Measurements from ENCODE around the gene LIN37.
"Not testable (repeated sequence)": the region's sequence is repeated elsewhere in the genome, so short reads cannot be mapped to it uniquely, and the experiment has no call there.

LIN37 gene

GRCh38 chr19:35792312-35792711 lies 43.9 kb downstream of the LIN37 start:
- DNase-seq, result no peak

DNA sequence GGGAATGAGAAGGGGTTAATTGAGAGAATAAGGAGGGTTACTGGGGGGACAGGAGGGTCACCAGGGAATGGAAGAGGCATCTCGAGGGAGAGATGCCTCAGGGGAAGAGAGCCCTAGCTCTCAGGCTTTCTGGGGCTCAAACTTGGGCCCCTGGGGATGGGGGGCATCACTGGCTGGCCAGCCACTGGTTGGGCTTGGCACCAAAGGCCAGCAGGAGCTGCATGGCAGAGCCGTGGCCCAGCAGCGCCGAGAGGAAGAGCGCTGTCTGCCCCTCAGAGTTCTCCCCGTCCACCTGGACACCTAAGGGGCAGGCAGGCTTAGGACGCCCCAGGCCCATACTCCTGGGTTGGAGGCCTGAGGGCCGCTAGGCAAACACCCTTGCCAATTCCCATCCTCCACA lies 44.5 kb downstream of the LIN37 start:
- DNase-seq, result no peak

DNA sequence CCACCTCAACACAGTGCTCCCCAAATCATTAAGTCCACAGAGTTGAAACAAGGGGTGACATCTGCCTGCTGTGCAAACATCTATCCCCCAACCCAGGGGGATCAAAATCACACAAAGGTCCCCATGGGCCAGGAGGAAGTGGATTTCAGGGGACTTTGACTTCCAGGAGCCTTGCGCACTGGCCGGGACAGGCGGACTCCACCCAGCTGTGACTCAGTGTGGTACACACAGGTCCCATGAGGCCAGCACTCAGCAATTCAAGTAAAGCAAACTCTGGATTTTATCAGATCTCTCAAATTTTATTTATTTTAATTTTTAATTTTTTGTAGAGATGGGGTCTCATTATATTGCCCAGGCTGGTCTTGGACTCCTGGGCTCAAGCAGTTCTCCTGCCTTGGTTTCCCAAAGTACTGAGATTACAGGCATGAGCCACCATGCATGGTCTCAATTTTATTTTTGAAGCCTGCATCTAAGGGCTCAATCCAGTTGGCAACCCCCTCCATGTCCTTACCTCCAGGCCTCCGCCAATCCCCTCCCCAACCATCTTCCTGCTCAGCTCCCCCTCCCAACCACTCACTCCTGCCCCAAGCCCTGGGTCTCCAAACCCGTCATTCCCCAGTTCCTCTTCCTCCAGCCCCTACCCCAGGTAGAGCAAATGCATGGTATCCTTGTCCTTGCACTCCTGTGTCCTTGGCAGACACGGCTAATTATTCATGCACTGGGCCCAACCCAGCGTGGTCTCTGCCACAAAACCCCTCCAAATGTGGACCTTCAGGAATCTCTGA lies 45.2 kb downstream of the LIN37 start:
- DNase-seq, result peak in 2 of 3 donors; percentile 8 to 33

- not testable (repeated sequence) for DNase-seq
Observed at GRCh38 chr19:35795564-35795963, 47.2 kb downstream of the LIN37 start.

DNA sequence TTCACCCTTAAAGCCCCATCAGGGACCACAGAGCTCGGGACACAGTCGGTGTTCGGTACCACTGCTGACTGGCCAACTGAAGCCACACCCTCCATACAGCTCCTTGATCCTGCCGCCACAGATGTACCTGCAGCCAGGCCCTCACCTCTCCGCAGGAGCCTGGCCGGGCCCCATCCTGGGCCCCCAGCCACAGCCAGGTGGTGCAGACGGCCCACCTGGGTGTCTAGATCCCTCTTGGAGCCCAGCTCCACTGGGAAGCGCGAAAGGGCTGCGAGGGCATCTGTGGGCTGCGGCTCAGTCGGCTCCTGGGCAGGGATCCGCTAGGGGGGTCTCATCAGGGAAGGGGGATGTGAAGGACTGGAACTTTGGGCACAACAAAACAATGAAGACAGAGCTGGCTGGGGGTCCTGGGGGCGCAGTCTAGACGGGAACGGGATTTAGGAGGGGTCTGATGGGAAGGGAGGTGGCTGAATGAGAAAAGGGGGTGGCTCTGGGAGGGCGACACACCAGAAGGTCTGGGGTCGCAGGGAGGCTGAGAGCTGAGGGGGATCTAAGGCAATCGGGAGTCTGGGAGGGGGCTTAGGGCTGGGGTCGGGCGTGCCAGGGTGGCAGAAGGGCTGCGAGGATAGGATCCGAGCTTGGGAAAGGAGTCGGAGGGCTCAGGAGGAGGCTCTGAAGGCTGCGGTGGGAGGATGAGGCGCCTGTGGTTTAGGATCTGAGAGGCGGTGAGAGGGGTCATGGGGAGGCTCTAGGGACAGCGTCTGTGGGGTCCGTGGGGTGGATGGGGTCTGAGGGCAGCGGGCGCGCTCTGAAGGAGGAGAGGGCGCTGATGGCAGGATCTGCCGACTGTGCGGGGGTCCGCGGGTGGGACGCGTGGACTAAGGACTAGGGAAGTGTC lies 48.5 kb downstream of the LIN37 start:
- DNase-seq, result no peak

GRCh38 chr19:35797663-35798062 lies 49.3 kb downstream of the LIN37 start:
- DNase-seq, result peak in 2 of 3 donors; percentile 22 to 28

DNA sequence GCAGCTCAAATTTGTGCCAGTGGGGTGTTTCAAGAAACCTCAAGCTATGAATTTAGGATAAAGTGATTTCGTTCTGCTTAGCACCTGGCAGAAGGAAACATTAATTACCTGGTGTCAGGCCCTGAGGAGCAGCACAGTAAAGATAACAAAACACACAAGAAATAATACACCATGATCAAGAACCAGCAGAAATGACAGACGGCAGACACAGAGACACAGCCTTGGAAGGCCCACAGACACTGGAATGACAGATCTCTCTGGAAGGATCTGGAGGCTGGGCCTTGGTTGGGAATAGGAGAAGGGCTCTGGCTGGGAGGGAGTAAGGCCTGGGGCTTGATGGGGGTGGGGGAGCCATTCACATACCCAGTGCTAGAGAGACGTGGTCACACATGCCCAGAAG lies 53.5 kb downstream of the LIN37 start:
- DNase-seq, result no peak

Data from suppressor macrophage treated with lipopolysaccharide for 1 hour (primary cell).